SK-N-SH (cell line): ENCODE results near the gene BGN. TPM values are rescaled to one million over a fixed set of nuclear protein-coding genes. Genes with fewer than 3 reads are reported as not detected.

Source experiments
- CTCF ChIA-PET: fragments of 300-600, 350-600 bp; formaldehyde crosslinking; extraction: SDS; loops from one replicate; lab custom pipeline; 2021; lab: Yijun Ruan, JAX
- POLR2A ChIA-PET: fragments of 350-600 bp; sonication (Branson Sonifier 250); formaldehyde crosslinking; extraction: SDS; loops from one replicate; lab custom pipeline; 2020; ENCODE audit warnings: antibody characterized with exemption, inconsistent platforms; lab: Yijun Ruan, JAX
- DNase-seq: peaks from one replicate; pipeline ENCODE4 v3.0.0; 2012
- H2AFZ ChIP-seq: fragments of 200-600 bp; sonication (generic); 2 replicates; pipeline ENCODE4 v1.8.1; 2016; ENCODE audit warnings: antibody characterized with exemption, mild to moderate bottlenecking, low read depth
- H3F3A ChIP-seq: fragments of 200-600 bp; sonication (generic); replicated peaks from 2 replicates; pipeline ENCODE3; 2016; ENCODE audit warnings: antibody characterized with exemption, mild to moderate bottlenecking; ENCODE audit not compliant: insufficient read depth
- H3K27ac ChIP-seq, 2 experiments: fragments of 200-500 bp in 1 of 2; fragments of 200-600 bp in 1 of 2; sonication (Bioruptor generic) in 1 of 2; sonication (generic), shearing (Covaris generic) in 1 of 2; 2 replicates each; pipeline versions ENCODE4 v1.5.1 to v1.6.1; 2014 to 2016; ENCODE audit warnings: low read depth in 2 of 2, inconsistent platforms in 1 of 2, low read length in 1 of 2, mild to moderate bottlenecking in 1 of 2, mixed read lengths in 1 of 2
- H3K27me3 ChIP-seq: fragments of 200-600 bp; sonication (generic), shearing (Covaris generic); 2 replicates; pipeline ENCODE4 v1.6.1; 2016; ENCODE audit warnings: mixed run types; ENCODE audit not compliant: insufficient read depth
- H3K36me3 ChIP-seq, 2 experiments: fragments of 200-500 bp in 1 of 2; fragments of 200-600 bp in 1 of 2; sonication (Bioruptor generic) in 1 of 2; sonication (generic) in 1 of 2; replicated peaks in 1 of 2; 2 replicates each; pipeline versions ENCODE3 to v1.5.1; 2014 to 2016; ENCODE audit warnings: low read length in 1 of 2, mild to moderate bottlenecking in 1 of 2; ENCODE audit not compliant: insufficient read depth in 2 of 2, control insufficient read depth in 1 of 2
- H3K4me1 ChIP-seq, 2 experiments: fragments of 200-500 bp in 1 of 2; fragments of 200-600 bp in 1 of 2; sonication (Bioruptor generic) in 1 of 2; sonication (generic), shearing (Covaris generic) in 1 of 2; 2 replicates each; pipeline versions ENCODE4 v1.5.1 to v1.6.1; 2014 to 2016; ENCODE audit warnings: low read depth in 1 of 2, low read length in 1 of 2, mixed run types in 1 of 2; ENCODE audit not compliant: insufficient read depth in 2 of 2, control insufficient read depth in 1 of 2
- H3K4me2 ChIP-seq: fragments of 200-600 bp; sonication (generic), shearing (Covaris generic); 2 replicates; pipeline ENCODE4 v1.6.1; 2017; ENCODE audit warnings: mixed run types
- H3K4me3 ChIP-seq, 2 experiments: fragments of 200-500 bp in 1 of 2; fragments of 200-600 bp in 1 of 2; sonication (Bioruptor generic) in 1 of 2; sonication (generic), shearing (Covaris generic) in 1 of 2; 2 replicates each; pipeline versions ENCODE4 v1.5.1 to v1.8.1; 2014 to 2016; ENCODE audit warnings: low read depth in 2 of 2, inconsistent platforms in 1 of 2, low read length in 1 of 2, mild to moderate bottlenecking in 1 of 2, mixed read lengths in 1 of 2, moderate library complexity in 1 of 2
- H3K79me2 ChIP-seq: fragments of 200-600 bp; sonication (generic); 2 replicates; pipeline ENCODE4 v1.8.1; 2017; ENCODE audit warnings: mild to moderate bottlenecking; ENCODE audit not compliant: insufficient read depth
- H3K9ac ChIP-seq: fragments of 200-600 bp; sonication (generic); 2 replicates; pipeline ENCODE4 v1.6.1; 2017; ENCODE audit warnings: mixed run types
- H3K9me2 ChIP-seq: fragments of 200-600 bp; sonication (generic); 2 replicates; pipeline ENCODE4 v1.6.1; 2017; ENCODE audit warnings: mixed run types
- H3K9me3 ChIP-seq: fragments of 200-600 bp; sonication (generic); 2 replicates; pipeline ENCODE4 v1.6.1; 2017; ENCODE audit warnings: mixed run types, mild to moderate bottlenecking, moderate library complexity
- H4K20me1 ChIP-seq: fragments of 200-600 bp; sonication (generic); 2 replicates; pipeline ENCODE4 v1.6.1; 2017; ENCODE audit warnings: mild to moderate bottlenecking, mixed run types; ENCODE audit not compliant: insufficient read depth
- CHD2 ChIP-seq: fragments of 150-350 bp; IDR thresholded peaks from 2 replicates; pipeline ENCODE4 v1.6.1; 2018; ENCODE audit warnings: low read length; ENCODE audit not compliant: partially characterized antibody
- EZH2phosphoT487 ChIP-seq: fragments of 200-600 bp; sonication (generic); IDR thresholded peaks from 2 replicates; pipeline ENCODE4 v1.6.1; 2017; ENCODE audit warnings: low read depth, mixed run types, mild to moderate bottlenecking, antibody characterized with exemption, moderate library complexity, borderline replicate concordance
- FOXJ3 ChIP-seq: sonication (generic); formaldehyde crosslinking; IDR thresholded peaks from 2 replicates; pipeline ENCODE4 v1.5.1; 2020; ENCODE audit warnings: mild to moderate bottlenecking, missing genetic modification reagents
- GABPA ChIP-seq: IDR thresholded peaks from 2 replicates; pipeline ENCODE4 v1.4.0; 2012; ENCODE audit warnings: low read depth, mild to moderate bottlenecking
- GATA2 ChIP-seq: sonication (generic); formaldehyde crosslinking; IDR thresholded peaks from 2 replicates; pipeline ENCODE4 v1.5.0; 2020; ENCODE audit warnings: mild to moderate bottlenecking, missing genetic modification reagents
- JUND ChIP-seq: IDR thresholded peaks from 2 replicates; pipeline ENCODE4 v1.4.0; 2012
- MEF2A ChIP-seq: IDR thresholded peaks from 2 replicates; pipeline ENCODE4 v1.4.0; 2012; ENCODE audit warnings: low read depth, borderline replicate concordance
- MXI1 ChIP-seq: IDR thresholded peaks from 2 replicates; pipeline ENCODE4 v1.6.1; 2012; ENCODE audit warnings: mild to moderate bottlenecking, low read depth, low read length, improper control_type of control experiment
- RAD21 ChIP-seq: IDR thresholded peaks from 2 replicates; pipeline ENCODE4 v1.6.1; 2012; ENCODE audit warnings: mild to moderate bottlenecking, low read length
- RCOR1 ChIP-seq: fragments of 150-350 bp; IDR thresholded peaks from 2 replicates; pipeline ENCODE4 v1.6.1; 2017; ENCODE audit warnings: antibody characterized with exemption, low read length
- TAF1 ChIP-seq: IDR thresholded peaks from 2 replicates; pipeline ENCODE4 v1.6.1; 2012; ENCODE audit warnings: low read depth, mild to moderate bottlenecking, low read length, moderate library complexity, borderline replicate concordance
- YY1 ChIP-seq: IDR thresholded peaks from 2 replicates; pipeline ENCODE4 v1.4.0; 2012; ENCODE audit warnings: low read depth, mild to moderate bottlenecking
- WGBS: methylation state at CpG from one replicate; pipeline ENCODE4 v1.1.6; 2017; ENCODE audit warnings: low lambda C conversion rate; 5-methylcytosine and 5-hydroxymethylcytosine counted together
- polyA plus RNA-seq, 3 experiments: library from polyadenylated mRNA; depleted of rRNA; stranded (reverse); fragments of >200 nt; gene quantifications; 2 replicates each; pipeline ENCODE4 v1.2.3, GENCODE V29; 2012
- TF ChIP-seq, protein P1 (sequence below): IDR thresholded peaks from 2 replicates; pipeline ENCODE4; 2012
- TF ChIP-seq, protein P2 (sequence below): IDR thresholded peaks from 2 replicates; pipeline ENCODE4 v1.4.0; 2012; ENCODE audit warnings: low read depth, borderline replicate concordance
- TF ChIP-seq, protein P3 (sequence below): IDR thresholded peaks from 2 replicates; pipeline ENCODE4 v1.4.0; 2012; ENCODE audit warnings: low read depth

The BGN gene
- polyA plus RNA-seq, 1 of the 3 experiments (the other 2 are of a cell fraction) = 28.9 TPM

DNA sequence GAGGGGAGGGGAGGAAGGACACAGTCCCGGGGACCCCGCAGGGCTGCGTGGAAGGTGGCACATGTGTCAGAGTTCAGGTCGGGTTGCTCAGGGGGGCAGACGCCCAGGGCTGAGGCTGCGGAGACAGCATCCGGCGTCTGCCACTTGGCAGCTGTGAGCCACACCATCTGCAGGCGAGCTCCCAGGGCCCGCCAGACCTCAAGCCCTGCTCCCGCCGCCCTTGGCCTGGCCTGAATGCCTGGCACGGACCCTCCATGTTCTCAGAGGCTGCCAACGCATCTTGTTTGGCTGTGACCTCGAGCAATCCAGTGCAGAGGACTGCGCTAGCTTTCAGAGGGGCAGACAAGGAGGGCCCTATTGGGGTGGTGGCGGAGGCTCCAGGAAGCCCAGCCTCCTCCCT lies 5.1 kb downstream of the BGN start:
- ChIA-PET CTCF (interaction anchor here (0.9 to 3.3 kb wide), 2 partner anchors 8 to 29 kb away, joined by 3 to 30 read pairs; partner anchors contain the start of gene HAUS7), POLR2A (interaction anchor here (1.0 kb wide), 1 partner anchor 10 kb away, joined by 3 read pairs; no protein-coding TSS in a partner anchor)
- H3K36me3 ChIP-seq = no peaks in the 10 kb centered on the region
- H2AFZ ChIP-seq = no peak overlapping the region
- 0 out of 2 replicates have a peak, but pooled peaks cover 10% of the 10 kb centered on the region for H4K20me1 ChIP-seq
- DNase-seq = peak; percentile 80
- peaks cover 0 to 29% of the 10 kb centered on the region in 2 experiments; a peak in 1 of 4 replicates for H3K4me1 ChIP-seq
- TF ChIP-seq, protein P1, sequence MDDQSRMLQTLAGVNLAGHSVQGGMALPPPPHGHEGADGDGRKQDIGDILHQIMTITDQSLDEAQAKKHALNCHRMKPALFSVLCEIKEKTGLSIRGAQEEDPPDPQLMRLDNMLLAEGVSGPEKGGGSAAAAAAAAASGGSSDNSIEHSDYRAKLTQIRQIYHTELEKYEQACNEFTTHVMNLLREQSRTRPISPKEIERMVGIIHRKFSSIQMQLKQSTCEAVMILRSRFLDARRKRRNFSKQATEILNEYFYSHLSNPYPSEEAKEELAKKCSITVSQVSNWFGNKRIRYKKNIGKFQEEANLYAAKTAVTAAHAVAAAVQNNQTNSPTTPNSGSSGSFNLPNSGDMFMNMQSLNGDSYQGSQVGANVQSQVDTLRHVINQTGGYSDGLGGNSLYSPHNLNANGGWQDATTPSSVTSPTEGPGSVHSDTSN = no peak
- TF ChIP-seq GATA2 (CRISPR knock-in tag) (no peak), RCOR1 (no peak), FOXJ3 (CRISPR knock-in tag) (no peak), RAD21 (no peak), MEF2A (no peak), YY1 (no peak), TAF1 (no peak), GABPA (no peak), JUND (no peak), EZH2phosphoT487 (no peak)
- TF ChIP-seq, protein P2, sequence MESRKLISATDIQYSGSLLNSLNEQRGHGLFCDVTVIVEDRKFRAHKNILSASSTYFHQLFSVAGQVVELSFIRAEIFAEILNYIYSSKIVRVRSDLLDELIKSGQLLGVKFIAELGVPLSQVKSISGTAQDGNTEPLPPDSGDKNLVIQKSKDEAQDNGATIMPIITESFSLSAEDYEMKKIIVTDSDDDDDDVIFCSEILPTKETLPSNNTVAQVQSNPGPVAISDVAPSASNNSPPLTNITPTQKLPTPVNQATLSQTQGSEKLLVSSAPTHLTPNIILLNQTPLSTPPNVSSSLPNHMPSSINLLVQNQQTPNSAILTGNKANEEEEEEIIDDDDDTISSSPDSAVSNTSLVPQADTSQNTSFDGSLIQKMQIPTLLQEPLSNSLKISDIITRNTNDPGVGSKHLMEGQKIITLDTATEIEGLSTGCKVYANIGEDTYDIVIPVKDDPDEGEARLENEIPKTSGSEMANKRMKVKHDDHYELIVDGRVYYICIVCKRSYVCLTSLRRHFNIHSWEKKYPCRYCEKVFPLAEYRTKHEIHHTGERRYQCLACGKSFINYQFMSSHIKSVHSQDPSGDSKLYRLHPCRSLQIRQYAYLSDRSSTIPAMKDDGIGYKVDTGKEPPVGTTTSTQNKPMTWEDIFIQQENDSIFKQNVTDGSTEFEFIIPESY = no peak
- TF ChIP-seq, protein P3, sequence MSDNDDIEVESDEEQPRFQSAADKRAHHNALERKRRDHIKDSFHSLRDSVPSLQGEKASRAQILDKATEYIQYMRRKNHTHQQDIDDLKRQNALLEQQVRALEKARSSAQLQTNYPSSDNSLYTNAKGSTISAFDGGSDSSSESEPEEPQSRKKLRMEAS = no peak
- no peak overlapping the region for H3K4me3 ChIP-seq
- H3K9ac ChIP-seq = no peak overlapping the region
- peaks cover 4% of the 10 kb centered on the region for H3F3A ChIP-seq
- WGBS = 36% methylated on average over 5 of the region's 17 CpGs
- no peak overlapping the region; the same call in 1 of the 2 replicates for H3K4me2 ChIP-seq
- no peaks in the 10 kb centered on the region for H3K79me2 ChIP-seq
- H3K9me2 ChIP-seq = no peaks in the 10 kb centered on the region
- H3K27me3 ChIP-seq = no peaks in the 10 kb centered on the region
- no peaks in the 10 kb centered on the region for H3K9me3 ChIP-seq
- H3K27ac ChIP-seq = peak overlapping the region in 1 of 2 experiments; percentile 81; a peak in 2 of 4 replicates

DNA sequence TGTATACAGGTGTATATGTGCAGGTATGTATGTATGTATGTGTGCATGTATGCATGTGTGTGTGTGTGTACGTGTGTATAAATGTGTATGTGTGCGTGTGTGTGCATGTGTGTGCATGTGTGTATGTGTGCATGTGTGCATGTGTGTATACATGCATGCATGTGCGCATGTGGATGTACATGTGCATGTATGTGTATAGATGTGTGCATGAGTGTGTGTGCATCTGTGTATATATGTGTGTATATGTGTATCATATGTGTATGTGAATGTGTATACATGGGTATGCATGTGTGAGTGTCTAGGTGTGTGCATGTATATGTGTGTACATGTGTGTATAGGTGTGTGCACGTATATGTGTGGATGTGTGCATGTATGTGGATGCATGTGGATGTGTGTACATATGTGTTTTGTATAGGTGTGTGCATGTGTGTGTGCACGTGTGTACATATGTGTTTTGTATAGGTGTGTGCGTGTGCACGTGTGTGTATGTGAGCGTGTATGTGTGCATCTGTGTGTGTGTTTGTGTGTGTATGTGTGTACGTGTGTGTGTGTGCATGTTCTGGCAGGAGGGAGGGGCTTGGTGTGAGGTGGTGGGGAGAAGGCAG lies 6.0 kb downstream of the BGN start:
- CTCF ChIA-PET = interaction anchor here (0.8 to 3.3 kb wide), 4 partner anchors 8 to 38 kb away, joined by 3 to 30 read pairs (median 6); partner anchors contain the start of gene HAUS7
- no peak for DNase-seq
- Histone ChIP-seq H3K36me3 (no peaks in the 10 kb centered on the region), H4K20me1 (0 out of 2 replicates have a peak, but pooled peaks cover 10% of the 10 kb centered on the region), H3K4me2 (no peak overlapping the region), H3K27ac (no peak overlapping the region), H3K9ac (no peak overlapping the region), H3K9me2 (no peaks in the 10 kb centered on the region), H3K27me3 (no peaks in the 10 kb centered on the region), H3K79me2 (no peaks in the 10 kb centered on the region), H3F3A (peaks cover 4% of the 10 kb centered on the region), H3K4me3 (no peak overlapping the region), H3K9me3 (no peaks in the 10 kb centered on the region), H2AFZ (no peak overlapping the region), H3K4me1 (peaks cover 0 to 21% of the 10 kb centered on the region in 2 experiments; a peak in 1 of 4 replicates)
- WGBS = 61% methylated on average over 9 of the region's 9 CpGs
- TF ChIP-seq MXI1 (0 out of 2 replicates have a peak, but pooled peaks have one; percentile 2), CHD2 (no peak)
- POLR2A ChIA-PET = interaction anchor here (1.0 kb wide), 1 partner anchor 11 kb away, joined by 3 read pairs; no protein-coding TSS in a partner anchor
